ENCODE results near the gene KRT5. TPM values are rescaled to one million over a fixed set of nuclear protein-coding genes. Genes with fewer than 3 reads are reported as not detected.

The KRT5 gene
- total and polyA plus RNA-seq, 2 donors (not counting 3 experiments of a cell fraction or from before 2014, with no cell fraction given): 0.32 to 0.86 TPM

DNA sequence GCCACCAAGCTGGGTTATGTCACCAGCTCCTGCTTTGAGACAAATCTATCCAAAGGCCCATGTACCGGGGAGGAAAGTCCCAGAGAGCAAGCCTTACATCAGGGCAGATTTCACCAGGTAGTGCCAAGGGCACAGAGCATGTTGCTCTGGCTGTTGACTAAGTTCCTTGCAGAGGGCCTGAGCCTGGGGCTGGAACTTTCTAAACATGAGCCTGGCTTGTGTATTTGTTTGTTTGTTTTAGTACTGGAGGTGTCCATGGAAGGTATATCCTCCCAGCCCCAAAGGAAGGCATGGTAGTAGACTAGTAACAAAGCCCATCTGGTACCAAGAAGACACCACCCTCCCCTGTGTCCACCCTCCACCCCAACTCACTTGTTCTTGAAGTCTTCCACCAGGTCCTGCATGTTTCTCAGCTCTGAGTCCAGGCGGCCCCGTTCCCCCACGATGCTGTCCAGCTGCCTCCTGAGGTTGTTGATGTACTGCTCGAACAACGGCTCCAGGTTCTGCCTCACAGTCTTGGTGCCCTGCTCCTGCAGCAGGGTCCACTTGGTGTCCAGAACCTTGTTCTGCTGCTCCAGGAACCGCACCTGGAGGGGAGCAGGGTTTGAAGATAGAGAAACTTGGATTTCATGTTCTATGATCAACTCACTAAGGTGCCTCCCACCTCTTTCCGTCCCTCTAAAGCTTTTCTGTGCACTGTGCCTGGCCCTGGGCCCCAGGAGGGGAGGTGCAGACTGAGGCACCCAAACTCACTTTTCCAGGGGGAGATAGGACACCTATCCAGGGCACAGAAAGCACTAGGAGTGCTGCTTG is 1.4 kb downstream of the KRT5 start:
- BruUV-seq (replicated peaks): no TSS peak
- Histone ChIP-seq H3K4me1 (ENCODE audit: control insufficient read depth, extremely low read depth, insufficient read depth, low read length) (no peaks in the 10 kb centered on the region), H3K4me2 (ENCODE audit: insufficient read depth, low read length) (no peak overlapping the region), H3K4me3 (replicated peaks in 1 of 3; ENCODE audit: insufficient read depth in 1 of 3, low read depth in 1 of 3, low read length in 3 of 3) (no peak overlapping the region), H3K79me2 (ENCODE audit: control insufficient read depth, insufficient read depth, low read length) (no peaks in the 10 kb centered on the region), H2AFZ (ENCODE audit: low read depth, low read length) (no peak overlapping the region), H4K20me1 (replicated peaks; ENCODE audit: control insufficient read depth, extremely low read depth, insufficient read depth, low read length) (no peaks in the 10 kb centered on the region), H3K9ac (replicated peaks; ENCODE audit: extremely low read depth, insufficient read depth, low read length) (no peak overlapping the region), H3K27me3 (ENCODE audit: control insufficient read depth in 2 of 2, insufficient read depth in 2 of 2, low read length in 2 of 2) (no peaks in the 10 kb centered on the region), H3K9me1 (replicated peaks; ENCODE audit: control insufficient read depth, extremely low read depth, insufficient read depth, low read length) (no peaks in the 10 kb centered on the region), H3K36me3 (ENCODE audit: control insufficient read depth in 2 of 2, extremely low read depth in 1 of 2, insufficient read depth in 2 of 2, low read length in 2 of 2) (no peaks in the 10 kb centered on the region), H3K9me3 (replicated peaks; ENCODE audit: control insufficient read depth, insufficient read depth, low read length) (no peaks in the 10 kb centered on the region), H3K27ac (ENCODE audit: insufficient read depth, low read depth, low read length) (no peak overlapping the region)
- TF ChIP-seq POLR2AphosphoS5 (IDR thresholded peaks at IDR 0.05; ENCODE audit: insufficient read depth, low read depth, low read length) (no peak), GATA2 (IDR thresholded peaks at IDR 0.05; ENCODE audit: insufficient read depth, insufficient read length, low read depth, low read length) (no peak), POLR2A (IDR thresholded peaks at IDR 0.05; ENCODE audit: low read depth, low read length) (no peak), FOS (IDR thresholded peaks at IDR 0.05; ENCODE audit: borderline replicate concordance, insufficient read depth, low read length) (no peak), MYC (IDR thresholded peaks at IDR 0.05; ENCODE audit: low read depth, low read length) (no peak)
- TF ChIP-seq, protein P1, sequence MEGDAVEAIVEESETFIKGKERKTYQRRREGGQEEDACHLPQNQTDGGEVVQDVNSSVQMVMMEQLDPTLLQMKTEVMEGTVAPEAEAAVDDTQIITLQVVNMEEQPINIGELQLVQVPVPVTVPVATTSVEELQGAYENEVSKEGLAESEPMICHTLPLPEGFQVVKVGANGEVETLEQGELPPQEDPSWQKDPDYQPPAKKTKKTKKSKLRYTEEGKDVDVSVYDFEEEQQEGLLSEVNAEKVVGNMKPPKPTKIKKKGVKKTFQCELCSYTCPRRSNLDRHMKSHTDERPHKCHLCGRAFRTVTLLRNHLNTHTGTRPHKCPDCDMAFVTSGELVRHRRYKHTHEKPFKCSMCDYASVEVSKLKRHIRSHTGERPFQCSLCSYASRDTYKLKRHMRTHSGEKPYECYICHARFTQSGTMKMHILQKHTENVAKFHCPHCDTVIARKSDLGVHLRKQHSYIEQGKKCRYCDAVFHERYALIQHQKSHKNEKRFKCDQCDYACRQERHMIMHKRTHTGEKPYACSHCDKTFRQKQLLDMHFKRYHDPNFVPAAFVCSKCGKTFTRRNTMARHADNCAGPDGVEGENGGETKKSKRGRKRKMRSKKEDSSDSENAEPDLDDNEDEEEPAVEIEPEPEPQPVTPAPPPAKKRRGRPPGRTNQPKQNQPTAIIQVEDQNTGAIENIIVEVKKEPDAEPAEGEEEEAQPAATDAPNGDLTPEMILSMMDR (IDR thresholded peaks at IDR 0.05; ENCODE audit: extremely low read depth in 1 of 2, insufficient read depth in 1 of 2, low read depth in 1 of 2, low read length in 2 of 2): no peak
- ChIA-PET POLR2A (no interaction called here), CTCF (interaction anchor here (1.1 kb wide), 1 partner anchor 11 kb away, joined by 3 read pairs; no protein-coding TSS in a partner anchor)
- DNase-seq (ENCODE audit: low read depth, low spot score): no peak
- intact Hi-C loops (cut with micrococcal nuclease) (no loop called here), dilution Hi-C loops (cut with MboI; ENCODE audit: extremely low pct_ligation_motif_present, low sequenced_read_pairs) (no loop called here)
- no peak for FAIRE-seq
